T-helper 1 cell treated with Interleukin-12 subunit alpha and Interleukin-12 subunit beta and Interleukin-4 antibody, amounts not matched to agents 30 ng/mL and 1 ng/mL, for 36 hours (primary cell): ENCODE results near the gene TBC1D9B. TPM values are rescaled to one million over a fixed set of nuclear protein-coding genes. Genes with fewer than 3 reads are reported as not detected.

Experiments used
- intact Hi-C: fragments of 100-400 bp; cut with micrococcal nuclease; formaldehyde crosslinking; loops from one replicate; pipeline ENCODE4 v1.15.1; 2024
- total RNA-seq: library from RNA; stranded (reverse); gene quantifications from 2 replicates; pipeline ENCODE4 v1.2.3, GENCODE V29; 2022

The TBC1D9B gene
- total RNA-seq, 1 donor from 2014 or later: 104 TPM

DNA sequence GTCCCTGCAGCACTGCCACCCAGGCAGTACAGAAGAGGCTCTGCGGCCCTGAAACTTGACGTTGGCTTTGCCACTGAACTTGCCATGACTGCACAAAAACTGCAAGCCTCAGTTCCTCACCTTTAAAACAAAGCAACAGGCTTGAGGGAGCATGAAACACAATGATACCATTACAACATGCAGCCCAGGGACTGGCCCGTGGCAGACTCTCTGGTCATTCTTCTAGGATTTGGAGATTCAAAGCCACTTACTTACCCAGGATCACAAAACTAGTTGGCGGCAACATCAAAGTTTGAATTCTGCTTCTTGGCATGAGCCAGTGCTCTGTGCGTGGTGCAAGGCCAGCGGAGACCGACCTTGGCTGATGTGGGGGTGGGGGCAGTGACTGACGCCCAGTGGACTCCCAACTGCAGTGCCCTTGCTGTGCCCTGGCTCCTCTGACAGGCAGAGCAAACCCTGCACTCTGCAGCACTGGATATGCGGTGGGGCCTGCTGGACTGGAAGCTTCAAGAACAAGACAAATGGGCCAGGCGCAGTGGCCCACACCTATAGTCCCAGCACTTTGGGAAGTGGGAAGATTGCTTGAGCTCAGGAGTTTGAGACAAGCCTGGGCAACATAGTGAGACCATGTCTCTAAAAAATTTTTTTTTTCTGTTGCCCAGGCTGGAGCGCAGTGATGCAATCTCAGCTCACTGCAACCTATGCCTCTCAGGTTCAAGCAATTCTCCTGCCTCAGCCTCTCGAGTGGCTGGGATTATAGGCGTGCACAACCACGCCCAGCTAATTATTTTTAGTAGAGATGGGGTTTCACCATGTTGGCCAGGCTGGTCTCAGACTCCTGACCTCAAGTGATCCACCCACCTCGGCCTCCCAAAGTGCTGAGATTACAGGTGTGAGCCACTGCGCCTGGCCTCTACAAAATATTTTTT lies 68.1 kb downstream of the TBC1D9B start:
- intact Hi-C loops: loop anchor here (5.0 kb wide), 1 partner anchor 37 kb away; no protein-coding TSS in a partner anchor

DNA sequence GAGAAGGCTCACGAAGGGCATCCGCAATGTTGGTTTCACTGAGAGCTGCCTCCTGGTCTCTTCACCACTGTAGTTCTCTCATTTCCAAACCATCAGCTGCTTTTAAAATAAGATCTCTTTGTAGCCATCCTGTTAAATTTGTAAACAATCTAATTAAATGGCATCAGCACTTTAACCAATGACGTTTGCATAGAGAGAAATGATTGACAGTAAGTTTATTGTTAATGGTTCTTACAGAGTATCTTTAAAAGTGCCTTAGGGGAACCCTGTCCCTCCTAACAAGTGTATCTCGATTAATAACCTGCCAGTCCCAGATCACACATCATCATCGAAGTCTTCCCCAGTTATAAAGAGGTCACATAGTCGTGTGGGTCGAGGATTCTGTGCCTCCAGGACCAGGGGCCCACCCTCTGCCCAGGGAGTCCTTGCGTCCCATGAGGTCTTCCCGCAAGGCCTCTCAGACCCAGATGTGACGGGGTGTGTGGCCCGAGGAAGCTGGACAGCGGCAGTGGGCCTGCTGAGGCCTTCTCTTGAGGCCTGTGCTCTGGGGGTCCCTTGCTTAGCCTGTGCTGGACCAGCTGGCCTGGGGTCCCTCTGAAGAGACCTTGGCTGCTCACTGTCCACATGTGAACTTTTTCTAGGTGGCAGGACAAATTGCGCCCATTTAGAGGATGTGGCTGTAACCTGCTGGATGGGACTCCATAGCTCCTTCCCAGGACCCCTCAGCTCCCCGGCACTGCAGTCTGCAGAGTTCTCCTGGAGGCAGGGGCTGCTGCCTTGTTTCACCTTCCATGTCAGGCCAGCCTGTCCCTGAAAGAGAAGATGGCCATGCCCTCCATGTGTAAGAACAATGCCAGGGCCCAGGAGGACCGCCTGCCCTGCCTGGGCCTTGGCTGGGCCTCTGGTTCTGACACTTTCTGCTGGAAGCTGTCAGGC lies 70.4 kb downstream of the TBC1D9B start:
- intact Hi-C loops: loop anchor here (1.0 to 5.0 kb wide), 3 partner anchors 27 to 159 kb away; no protein-coding TSS in a partner anchor

DNA sequence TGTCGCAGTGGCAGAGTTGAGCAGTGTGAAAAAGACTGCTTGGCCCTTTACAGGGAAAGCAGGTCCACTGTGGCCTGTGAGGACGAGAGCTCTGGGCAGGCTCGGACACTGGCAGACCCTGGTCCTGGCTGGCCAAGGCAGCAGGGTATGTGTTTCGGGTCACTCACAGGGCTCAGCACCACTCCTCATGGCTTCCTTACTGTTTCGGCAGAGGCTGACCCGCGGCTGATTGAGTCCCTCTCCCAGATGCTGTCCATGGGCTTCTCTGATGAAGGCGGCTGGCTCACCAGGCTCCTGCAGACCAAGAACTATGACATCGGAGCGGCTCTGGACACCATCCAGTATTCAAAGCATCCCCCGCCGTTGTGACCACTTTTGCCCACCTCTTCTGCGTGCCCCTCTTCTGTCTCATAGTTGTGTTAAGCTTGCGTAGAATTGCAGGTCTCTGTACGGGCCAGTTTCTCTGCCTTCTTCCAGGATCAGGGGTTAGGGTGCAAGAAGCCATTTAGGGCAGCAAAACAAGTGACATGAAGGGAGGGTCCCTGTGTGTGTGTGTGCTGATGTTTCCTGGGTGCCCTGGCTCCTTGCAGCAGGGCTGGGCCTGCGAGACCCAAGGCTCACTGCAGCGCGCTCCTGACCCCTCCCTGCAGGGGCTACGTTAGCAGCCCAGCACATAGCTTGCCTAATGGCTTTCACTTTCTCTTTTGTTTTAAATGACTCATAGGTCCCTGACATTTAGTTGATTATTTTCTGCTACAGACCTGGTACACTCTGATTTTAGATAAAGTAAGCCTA lies 71.3 kb downstream of the TBC1D9B start:
- intact Hi-C loops: loop anchor here (1.0 to 5.0 kb wide), 7 partner anchors 15 to 158 kb away; partner anchors contain the start of genes MAML1 and MRNIP

DNA sequence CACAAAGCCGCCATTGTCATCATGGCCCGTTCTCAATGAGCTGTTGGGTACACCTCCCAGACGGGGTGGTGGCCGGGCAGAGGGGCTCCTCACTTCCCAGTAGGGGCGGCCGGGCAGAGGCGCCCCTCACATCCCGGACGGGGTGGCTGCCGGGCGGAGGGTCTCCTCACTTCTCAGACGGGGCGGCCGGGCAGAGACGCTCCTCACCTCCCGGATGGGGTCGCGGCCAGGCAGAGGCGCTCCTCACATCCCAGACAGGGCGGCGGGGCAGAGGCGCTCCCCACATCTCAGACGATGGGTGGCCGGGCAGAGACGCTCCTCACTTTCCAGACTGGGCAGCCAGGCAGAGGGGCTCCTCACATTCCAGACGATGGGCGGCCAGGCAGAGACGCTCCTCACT lies 72.8 kb downstream of the TBC1D9B start:
- intact Hi-C loops: loop anchor here (5.0 kb wide), 1 partner anchor 33 kb away; no protein-coding TSS in a partner anchor

DNA sequence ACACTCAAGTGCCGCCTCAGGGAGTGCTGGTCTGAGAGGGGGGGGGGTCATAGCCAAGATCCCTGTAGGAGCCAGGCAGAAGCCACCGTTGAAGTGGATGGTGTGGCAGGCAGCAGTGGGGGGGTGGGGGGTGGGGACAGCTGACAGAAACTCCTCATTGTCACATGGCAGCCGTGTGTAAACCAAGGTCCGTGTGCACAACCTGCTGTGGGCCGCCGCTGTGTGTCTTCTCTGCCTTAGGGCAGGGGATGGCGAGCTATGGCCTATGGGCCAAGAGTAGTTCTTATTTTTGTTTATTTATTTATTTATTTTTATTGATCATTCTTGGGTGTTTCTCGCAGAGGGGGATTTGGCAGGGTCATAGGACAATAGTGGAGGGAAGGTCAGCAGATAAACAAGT lies 73.6 kb downstream of the TBC1D9B start:
- intact Hi-C loops: no loop called here

DNA sequence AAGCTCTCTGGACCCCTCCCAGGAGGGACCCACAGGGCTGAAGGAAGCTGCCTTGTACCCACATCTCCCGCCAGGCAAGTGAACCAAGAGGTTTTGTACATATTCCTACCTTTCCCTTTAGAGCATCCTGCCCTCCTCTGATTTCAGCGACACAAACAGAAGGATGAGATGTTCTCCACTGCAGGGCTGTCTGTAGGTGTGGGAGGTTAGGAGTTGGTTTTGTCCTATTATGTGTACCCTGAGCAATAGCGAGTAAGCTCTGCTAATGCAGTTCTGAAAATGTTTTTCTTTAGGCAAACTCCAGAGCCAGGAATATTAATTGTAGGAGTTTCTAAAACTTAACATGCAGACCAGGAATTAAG lies 74.0 kb downstream of the TBC1D9B start:
- intact Hi-C loops: no loop called here

DNA sequence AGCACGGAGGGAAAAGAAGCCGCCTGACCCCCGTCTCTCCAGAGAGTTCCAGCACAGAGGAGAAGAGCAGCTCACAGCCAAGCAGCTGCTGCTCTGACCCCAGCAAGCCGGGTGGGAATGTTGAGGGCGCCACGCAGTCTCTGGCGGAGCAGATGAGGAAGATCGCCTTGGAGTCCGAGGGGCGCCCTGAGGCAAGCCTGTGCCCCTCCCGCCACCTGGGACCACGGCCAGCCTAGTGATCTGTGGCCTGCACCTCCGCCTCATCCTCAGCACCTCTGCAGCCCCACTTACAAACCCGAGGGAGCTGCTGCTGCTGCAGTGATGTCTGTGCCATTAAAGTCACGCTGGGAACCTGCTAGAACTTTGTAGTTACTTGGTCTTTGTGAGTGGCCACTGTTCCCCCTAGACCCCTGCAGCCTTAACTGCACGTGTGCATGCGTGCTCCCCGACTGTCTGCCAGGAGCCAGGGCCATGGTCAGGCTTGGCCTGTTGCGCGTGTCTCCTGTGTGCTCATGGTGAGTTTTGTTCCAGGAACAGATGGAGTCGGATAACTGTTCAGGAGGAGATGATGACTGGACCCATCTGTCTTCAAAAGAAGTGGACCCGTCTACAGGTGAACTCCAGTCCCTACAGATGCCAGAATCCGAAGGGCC lies 74.5 kb downstream of the TBC1D9B start:
- intact Hi-C loops: no loop called here

DNA sequence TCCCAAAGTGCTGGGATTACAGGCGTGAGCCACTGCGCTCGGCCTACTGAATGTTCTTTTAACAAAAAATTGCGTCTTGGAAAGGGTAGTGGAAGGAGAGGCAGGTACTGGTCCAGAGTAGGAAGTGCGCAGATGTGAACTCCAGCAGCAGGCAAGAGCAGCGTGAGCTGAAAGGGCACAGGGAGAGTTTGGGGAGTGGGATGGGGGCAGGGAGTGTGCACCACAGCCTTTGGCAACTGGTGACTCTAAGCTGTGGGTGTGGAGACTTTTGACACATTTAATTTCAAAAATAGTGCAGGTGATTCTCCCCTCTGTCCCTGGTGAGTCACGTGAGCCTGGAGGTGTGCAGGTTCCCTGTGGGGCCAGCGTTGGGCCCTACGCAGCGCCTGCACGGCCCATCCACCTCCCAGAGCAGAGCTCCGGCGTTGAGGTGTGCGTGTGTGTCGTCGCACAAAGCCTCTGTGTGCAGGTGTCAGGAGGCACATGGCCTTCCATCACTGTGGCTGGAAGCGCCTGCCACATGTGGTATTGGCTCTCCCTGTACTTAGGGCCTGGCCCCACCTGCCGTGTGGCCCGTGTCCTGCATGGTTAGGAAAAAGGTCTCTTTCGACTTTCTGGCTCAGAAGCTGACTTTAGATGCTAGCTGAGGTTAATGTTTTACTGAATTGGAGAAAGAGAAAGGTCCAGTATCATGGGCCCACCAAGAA lies 75.5 kb downstream of the TBC1D9B start:
- intact Hi-C loops: no loop called here

DNA sequence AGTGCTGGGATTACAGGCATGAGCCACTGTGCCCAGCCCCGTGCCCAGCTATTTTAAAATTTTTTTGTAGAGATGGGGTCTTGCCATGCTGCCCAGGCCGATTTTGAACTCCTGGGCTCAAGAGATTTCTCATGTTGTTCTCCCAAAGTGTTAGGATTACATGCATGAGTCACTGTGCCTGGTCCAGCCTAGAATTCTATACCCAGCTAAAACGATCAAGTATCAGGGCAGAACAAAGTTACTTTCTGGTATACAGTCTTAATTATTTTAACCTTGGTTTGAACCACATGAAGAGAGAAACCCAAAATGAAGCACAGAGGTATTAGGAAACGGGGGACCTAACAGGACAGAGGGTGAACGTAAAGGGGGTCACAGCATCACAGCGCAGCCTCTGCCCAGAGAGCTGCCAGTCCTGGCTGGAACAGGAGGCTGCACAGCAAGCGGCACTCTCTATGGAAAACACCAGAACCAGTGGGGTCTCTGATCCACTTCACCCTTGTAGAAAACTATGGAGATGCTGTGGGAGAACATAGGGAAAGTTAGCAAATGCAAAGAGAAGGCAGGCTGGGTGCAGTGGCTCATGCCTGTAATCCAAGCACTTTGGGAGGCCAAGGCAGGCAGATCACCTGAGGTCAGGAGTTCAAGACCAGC lies 76.8 kb downstream of the TBC1D9B start:
- intact Hi-C loops: no loop called here

DNA sequence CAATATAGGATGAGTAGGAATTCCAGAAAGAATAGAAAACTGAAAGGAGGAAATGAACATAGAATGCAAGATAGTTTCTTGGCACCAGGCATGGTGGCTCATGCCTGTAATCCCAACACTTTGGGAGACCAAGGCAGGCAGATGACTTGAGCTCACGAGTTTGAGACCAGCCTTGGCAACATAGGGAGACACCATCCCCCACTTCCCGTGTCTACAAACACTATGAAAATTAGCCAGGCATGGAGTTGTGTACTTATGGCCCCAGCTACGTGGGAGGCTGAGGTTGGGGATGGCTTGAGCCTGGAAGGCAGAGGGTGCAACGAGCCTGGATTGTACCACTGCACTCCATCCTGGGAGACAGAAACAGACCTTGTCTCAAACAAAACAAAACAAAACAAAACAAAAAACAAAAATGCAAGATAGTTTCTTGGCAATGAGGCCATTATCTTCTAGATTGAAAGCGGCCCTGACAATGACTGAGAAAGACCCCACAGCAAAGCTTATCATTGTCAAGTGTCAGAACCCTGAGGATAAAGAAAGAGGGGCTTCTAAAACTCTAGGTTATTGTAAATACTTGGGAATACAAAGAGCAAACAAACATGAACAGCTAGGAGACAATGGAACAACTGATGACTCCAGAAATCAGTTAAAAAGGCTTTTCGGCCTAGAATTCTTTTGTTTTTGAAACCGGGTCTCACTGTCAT lies 77.8 kb downstream of the TBC1D9B start:
- intact Hi-C loops: loop anchor here (10.0 kb wide), 1 partner anchor 1625 kb away; the partner anchor contains the start of gene HNRNPAB

DNA sequence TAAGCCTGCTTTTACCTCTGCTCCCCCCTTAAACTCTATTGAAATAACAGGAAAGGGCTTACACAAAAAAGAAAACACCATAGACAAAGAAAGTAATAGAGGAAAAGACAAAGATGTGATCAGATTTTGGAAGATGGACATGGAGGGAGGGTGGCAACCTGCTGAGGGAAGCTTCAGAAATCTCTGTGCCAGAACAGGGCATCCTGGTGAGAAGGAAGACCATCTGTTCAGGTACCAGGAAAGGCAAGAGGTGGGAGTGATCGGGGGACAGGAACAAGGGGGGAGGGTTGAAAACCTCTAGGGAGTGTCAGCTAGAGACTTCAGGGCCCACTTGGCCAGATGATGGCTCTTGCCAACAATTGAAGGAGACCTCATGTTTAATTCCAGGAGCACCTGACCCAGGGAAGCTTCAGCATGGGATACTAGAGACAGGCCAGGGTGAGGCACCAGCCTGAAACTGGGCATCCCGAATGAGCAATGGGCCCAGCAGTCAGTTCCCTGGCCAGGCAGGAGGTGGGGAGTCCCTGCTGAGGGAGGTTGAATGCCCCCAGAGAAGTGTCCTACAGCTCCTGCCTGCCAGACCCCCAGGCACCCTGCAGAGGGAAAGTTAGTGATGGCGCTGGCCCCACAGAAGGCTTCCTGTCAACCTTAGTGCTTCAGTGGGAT lies 78.8 kb downstream of the TBC1D9B start:
- intact Hi-C loops: loop anchor here (10.0 kb wide), 1 partner anchor 1624 kb away; the partner anchor contains the start of gene HNRNPAB

DNA sequence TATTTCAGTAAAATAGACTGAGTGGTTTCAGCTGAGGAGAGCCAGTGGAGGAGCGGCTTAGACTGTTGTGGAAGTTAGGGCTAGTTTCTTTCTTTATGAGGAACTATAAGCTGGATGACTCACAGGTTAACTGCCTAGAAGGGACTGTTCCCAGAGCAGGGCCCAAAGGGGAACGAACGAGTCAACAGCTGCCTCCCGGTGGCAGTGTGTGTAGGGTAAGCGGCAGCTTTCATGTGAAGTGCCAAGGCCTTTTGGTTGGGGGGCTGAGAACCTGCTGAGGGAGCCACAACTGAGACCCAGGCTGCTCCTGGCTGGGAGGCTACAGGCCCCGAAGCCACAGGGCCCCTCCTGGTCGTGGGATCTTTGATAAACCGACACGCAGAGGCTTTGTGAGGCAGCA lies 80.0 kb downstream of the TBC1D9B start:
- intact Hi-C loops: loop anchor here (10.0 kb wide), 1 partner anchor 1623 kb away; the partner anchor contains the start of gene HNRNPAB

DNA sequence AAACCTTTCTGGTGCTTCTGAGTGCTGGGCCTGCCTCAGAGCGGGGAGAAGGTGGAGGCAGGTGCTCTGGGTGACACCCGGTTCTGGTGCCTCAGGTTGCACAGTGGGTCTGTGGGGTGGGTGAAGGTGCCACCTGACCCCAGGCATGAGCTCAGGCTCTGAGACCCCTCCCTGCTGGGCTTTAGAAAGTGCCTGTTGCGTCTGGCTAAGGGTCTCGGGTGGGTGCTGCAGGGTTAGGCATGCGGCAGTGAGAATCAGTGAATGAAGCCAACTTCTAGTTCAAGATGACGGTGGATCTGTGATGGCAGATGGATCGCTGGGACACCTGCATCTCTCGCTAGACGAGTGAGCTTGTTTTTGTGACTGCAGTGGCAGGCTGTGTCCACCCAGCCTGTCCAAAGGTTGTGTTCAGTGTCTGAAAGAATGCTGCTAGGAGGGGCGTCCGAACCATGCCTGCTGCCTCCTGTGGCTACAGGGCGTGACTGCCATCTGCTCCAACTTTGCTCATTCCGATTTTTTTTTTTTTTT lies 82.0 kb downstream of the TBC1D9B start:
- intact Hi-C loops: loop anchor here (10.0 kb wide), 1 partner anchor 1621 kb away; the partner anchor contains the start of gene HNRNPAB

DNA sequence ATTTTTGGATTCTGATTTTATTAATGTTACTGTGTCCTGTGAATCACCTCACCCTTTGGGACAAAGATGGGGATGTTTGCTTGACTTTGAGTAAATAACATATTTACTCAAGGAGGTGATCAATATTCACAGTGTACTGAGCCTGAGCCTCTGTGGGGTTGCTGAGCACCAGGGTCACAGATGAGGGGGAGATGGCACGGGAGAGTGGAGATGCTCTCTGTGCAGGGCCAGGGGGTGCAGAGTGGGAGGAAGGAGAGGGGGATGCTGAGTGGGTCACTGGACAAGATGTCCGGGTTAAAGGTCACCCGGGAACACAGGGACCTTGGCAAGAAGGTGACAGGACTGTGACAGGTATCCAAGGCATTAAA lies 83.0 kb downstream of the TBC1D9B start:
- intact Hi-C loops: loop anchor here (5.0 to 10.0 kb wide), 2 partner anchors 978 to 1620 kb away; partner anchors contain the start of genes HNRNPAB and MGAT1

DNA sequence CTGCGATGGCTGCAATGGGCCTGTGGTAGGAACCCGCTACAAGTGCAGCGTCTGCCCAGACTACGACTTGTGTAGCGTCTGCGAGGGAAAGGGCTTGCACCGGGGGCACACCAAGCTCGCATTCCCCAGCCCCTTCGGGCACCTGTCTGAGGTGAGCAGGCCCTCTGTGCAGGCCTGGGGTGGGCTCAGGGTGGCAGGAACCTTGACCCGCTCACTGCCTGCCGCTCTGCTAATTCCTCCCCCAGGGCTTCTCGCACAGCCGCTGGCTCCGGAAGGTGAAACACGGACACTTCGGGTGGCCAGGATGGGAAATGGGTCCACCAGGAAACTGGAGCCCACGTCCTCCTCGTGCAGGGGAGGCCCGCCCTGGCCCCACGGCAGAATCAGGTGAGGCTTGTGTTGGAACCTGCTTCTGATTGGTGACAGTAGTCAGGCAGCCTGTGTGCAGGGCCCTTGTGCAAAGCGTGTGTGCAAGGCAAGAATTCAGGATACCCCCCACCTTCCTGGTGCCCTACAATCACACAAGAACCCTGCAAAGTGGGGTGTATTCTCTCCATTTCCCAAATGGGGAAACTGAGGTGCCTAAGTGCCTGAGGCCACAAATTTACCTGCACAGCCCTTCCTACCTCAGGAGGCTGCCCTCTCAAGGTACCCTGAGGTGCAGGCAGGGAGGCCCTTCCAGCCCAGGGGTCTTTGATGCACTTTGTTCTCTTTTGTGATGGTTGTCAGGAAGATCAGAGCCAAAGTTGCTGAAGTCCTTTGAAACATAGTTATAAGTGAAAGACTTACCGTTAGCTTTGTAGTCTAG lies 83.6 kb downstream of the TBC1D9B start:
- intact Hi-C loops: loop anchor here (5.0 to 10.0 kb wide), 2 partner anchors 978 to 1619 kb away; partner anchors contain the start of genes HNRNPAB and MGAT1

DNA sequence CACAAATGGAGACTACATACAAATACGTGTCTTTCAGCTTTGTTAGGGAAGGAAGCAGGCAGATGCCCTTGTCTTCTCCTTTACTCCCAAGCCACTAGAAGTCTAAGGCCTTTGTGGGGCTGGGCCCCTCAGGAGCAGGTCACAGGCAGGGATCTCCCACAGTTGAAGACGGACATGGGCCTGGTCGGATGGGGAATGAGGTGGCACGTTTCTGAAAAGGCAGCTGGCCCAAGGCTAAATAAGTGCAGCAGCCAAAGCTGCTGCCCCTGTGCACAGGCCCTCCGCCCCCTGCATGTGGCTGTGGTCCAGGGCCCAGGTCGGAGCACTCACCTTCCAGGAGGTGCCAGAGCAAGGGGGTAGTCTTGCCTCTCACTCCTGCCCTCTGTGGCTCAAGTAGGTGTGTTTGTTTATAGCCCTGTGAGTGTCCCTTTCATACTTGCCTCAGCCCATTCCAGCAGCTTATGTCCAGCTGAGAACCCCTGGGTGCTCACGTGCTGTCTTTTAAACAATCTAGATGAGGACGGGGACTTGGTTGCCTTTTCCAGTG lies 85.2 kb downstream of the TBC1D9B start:
- intact Hi-C loops: loop anchor here (5.0 to 10.0 kb wide), 2 partner anchors 980 to 1618 kb away; partner anchors contain the start of genes HNRNPAB and MGAT1
